Measurements from ENCODE around the gene PTPMT1. TPM values are rescaled to one million over a fixed set of nuclear protein-coding genes. Genes with fewer than 3 reads are reported as not detected.

PTPMT1 gene
- polyA plus RNA-seq, 3 donors = 51.6 to 61.4 (median 55.3) TPM

DNA sequence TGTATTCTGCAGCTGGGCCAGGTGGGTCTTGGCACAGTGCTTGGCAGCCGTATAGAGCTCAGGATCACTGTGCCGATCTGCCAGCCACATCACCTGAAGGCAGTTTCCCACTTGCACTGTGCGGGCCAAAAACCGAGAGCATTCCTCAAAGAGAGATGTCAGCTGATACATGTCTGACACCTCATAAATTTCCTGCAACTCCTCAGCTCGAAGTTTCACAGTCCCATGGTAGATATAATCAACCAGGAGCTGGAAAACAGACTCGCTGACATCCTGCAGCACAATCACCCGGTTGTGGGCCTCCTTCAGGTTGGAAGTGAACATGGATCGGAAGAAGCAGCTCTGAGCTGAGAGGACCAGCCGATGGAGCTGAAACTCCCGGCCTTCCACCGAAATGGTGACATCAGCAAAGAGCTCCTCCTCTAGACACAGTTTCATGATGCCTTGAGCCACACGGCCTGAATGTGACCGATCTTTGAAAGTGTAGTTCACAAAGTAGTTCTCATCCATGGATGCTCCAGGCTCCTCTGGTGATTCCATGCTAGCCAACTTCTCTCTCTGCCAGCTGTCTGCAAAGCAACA is 12.2 kb downstream of the PTPMT1 start:
- DNase-seq (ENCODE audit: low read depth in 3 of 3, low spot score in 2 of 3) = no peak

DNA sequence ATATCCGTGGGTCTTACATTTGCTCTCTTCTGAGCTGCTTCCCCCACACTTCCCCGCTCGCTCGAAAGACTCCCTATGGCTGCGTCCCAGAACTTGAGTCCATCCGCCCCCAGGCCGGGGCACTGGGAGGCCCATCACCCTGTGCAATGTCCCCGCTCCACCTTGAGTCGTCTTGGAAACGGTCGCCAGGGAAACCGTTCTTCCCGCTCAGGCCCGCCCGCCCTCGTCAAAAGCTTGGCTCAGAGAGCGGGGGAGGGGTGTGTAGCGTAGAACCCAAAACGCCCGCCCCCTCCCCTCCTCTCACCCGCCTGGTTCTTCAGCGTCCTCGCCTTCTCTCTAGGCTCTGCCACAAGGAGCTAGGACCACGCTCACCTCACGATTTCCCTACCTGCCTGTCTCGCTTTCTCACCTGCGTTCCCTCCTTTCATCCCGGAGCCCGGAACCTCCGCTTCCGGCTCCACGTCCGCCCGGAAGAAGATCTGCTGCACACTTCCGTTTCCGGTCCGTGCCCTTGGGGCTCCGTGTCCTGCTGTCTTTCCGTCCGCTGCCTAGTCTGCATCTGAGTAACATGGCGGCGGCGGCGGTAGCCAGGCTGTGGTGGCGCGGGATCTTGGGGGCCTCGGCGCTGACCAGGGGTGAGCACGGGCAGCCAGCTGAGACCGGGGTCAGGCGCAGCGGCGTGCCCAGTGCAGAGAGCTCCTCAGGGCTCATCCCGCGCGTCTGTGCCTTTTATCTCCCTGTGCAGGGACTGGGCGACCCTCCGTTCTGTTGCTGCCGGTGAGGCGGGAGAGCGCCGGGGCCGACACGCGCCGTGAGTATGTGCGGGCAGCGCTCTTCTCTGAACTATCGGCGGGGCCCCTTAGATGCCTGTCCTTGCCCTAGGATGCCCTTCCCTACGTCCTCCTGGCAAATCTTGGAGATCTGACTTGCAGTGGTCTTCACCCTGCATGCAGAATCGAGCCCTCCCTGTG is 13.4 kb downstream of the PTPMT1 start, which contains the start of the genes KBTBD4 and NDUFS3:
Gene KBTBD4, minus strand, starts transcription at position 447 of the 971 bp plus-strand sequence. Its CDS starts 19 bp downstream, at position 428.
Gene NDUFS3, plus strand, starts transcription at position 551 of the 971 bp plus-strand sequence. Its CDS starts 18 bp downstream, at position 569.
- DNase-seq (ENCODE audit: low read depth in 3 of 3, low spot score in 2 of 3) = peak; percentile 87 to 92 (median 89)

DNA sequence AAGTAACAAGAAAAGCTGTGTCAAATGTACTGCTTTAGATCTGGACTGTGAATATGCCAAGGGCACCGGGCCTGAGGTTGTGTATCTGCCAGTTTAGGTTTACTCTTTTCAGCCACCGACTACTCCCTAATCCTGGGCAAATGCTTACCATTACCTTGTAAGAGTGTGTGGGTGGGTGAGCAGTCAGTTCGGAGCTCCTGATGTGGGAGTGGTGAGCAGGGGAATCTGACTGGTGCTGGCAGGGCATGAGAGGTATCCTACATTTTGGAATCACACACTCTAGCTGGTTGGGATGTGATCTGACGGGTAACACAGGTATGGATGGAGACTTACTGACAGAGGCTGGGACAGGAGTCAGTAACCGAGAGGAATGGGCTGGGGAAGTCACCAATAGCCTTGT is 18.4 kb downstream of the PTPMT1 start:
- no peak for DNase-seq (ENCODE audit: low read depth in 3 of 3, low spot score in 2 of 3)

DNA sequence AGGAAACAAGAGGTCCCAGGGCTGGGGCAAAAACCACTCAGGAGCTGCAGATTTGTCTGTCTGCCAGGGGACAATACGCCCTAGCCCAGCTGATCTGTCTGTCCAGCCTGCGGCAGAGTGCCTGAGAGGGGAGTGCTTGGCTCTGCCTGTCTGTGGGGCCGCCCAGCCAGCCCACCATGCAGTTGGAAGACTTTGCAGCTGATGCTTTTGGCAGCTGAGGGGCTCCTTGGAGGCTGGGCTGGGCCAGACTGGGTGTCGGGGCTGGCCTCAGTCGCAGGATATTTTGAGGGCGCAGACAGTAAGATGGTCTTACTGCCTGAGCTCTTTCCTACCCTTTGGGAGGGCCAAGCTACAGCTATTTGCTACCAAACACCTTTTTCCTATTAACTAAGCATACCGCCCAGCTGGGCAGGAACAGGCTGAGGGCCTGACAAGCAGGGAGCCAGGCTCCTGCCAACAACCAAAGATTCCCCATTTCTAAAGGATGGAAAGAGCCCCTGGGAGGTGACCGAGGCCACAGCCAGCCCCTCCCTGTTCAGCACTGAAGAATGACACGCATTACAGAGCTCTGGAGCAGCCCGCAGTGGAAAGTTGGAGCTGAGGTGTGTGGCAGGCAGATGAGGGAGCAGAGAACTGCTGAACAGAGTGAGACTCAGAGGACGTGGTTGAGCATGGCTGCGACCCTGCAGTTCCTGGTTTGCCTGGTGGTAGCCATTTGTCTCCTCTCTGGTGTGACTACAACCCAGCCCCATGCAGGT is 20.9 kb downstream of the PTPMT1 start, which contains the start of gene FAM180B:
Gene FAM180B, plus strand, starts transcription at position 581 of the 758 bp plus-strand sequence. Its CDS starts 91 bp downstream, at position 672.
- no peak for DNase-seq (ENCODE audit: low read depth in 3 of 3, low spot score in 2 of 3)

DNA sequence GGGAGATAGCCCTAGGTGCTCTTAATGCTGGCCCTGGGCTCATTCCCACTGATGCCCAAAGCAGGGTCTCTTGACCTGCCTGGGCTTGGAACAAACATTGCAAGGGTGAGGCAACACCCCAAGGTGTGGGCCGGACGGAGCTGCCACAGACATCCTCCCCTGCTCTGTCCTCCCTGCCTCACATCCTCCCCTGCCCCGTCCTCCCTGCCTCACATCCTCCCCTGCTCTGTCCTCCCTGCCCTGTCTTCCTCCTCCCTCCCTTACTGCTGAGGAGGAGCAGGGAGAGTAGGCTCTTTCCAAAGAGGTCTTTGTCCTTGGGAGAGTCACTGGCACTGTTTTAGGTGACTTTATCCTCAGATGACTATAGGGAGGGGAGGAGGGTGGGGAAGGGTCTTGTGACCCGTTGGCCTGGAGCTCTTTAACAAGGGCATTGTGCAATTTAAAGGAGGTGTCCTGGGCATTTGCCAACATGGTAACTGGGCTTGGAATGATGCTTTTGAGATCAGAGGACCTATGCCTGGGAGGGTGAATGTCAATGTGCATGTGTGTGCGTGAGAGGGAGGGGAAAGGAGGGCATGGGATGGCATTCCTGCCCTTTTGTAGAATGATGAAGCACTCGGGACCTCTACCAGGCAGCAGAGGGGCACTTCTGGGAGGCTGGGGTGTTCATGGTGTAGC is 21.8 kb downstream of the PTPMT1 start:
- DNase-seq (ENCODE audit: low read depth in 3 of 3, low spot score in 2 of 3) = no peak

DNA sequence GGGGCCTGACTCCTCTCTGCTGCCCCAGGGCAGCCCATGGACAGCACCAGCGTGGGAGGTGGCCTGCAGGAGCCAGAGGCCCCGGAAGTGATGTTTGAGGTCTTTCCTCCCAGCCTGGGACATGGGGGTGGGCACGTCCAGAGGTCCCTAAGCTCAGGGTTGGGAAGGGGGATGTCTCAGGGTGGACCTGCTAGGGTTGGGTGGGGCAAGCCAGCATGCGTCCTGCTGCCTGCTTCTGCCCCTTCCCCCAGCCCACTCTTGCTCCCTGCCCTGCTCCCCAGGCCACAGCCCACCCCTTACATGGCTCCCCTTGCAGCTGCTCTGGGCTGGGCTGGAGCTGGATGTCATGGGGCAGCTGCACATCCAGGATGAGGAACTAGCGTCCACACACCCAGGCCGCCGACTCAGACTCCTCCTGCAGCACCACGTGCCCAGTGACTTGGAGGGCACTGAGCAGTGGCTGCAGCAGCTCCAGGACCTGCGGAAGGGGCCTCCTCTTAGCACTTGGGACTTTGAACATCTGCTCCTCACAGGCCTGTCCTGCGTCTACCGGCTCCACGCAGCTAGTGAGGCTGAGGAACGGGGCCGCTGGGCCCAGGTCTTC is 22.4 kb downstream of the PTPMT1 start:
- no peak for DNase-seq (ENCODE audit: low read depth in 3 of 3, low spot score in 2 of 3)

DNA sequence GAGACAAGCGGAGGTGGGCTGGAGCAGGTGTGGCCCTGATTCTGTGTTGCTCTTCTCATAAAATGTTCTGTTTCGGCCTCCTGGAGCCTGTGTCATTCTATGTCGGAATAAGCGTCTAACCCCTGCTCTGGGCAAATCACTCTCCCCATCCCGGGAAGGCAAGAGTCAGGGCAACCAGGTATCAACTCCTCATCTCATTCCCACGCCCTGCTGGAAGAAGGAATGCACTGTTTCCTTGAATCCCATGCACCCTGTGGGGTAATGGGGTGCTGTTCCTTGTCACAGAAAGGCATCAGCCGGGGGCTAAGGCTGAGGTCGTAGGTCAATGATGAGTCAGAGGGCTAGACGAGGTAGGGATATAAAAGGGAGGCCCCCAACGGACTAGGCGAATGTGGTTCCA is 23.7 kb downstream of the PTPMT1 start:
- DNase-seq (ENCODE audit: low read depth in 3 of 3, low spot score in 2 of 3) = no peak

DNA sequence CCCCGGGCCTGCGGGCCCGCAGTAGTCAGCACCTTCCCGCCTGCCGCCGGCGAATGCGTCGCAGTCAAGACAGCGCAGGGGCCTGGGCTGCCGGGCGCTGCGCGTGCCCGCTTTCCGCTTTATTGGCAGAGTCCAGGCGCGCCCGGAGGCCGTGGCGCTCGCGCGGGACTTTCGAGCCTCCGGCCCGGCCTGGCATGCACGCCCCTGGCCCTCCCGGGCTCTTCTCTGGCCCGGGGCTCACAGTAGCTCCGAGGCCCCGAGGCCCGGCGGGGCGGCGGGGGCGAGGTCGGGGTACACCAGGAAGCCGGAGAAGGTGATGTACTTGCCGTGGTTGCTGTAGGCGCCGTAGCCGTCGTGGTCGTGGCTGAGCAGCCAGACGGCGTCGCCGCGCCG is 24.2 kb downstream of the PTPMT1 start:
- no peak for DNase-seq (ENCODE audit: low read depth in 3 of 3, low spot score in 2 of 3)

DNA sequence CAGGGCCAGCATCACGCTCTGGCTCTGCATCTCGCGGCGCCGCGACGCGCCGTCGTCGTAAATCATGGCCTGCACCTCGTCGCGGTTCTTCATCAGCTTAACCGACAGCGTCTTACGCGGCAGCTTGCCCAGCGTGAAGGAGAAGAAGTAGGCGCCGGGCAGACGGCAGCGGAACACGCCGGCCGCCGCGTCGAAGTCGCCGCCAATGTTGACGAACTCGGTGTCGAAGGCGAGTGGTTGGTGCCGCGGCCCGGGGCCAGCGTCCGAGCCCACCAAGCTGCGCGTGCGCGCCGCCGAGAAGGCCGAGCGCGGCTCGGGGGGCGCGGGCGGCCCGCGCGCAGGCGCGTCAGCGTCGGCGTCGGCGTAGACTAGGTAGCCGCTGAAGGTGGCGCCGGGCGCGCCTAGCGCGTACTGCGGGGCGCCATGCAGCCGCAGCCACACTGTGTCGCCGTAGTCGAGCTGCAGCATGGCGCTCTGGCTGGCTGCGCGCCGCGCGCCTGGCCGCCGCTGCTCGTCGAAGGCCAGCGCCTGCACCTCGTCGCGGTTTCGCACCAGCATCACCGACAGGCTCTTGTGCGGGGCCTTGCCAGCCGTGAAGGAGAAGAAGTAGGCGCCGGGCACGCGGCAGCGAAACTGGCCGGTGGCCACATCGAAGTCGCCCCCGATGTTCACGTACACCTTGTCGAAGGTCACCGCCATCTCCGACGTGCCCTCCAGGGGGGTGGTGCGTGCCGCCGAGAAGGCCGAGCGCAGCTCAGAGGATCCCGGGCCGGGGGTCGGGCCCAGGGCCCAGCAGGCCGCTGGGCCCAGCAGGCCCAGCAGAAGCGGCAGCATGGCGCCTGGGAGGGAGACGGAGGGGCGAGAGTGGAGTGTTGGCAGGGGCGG is 24.8 kb downstream of the PTPMT1 start:
- no peak for DNase-seq (ENCODE audit: low read depth in 3 of 3, low spot score in 2 of 3)

DNA sequence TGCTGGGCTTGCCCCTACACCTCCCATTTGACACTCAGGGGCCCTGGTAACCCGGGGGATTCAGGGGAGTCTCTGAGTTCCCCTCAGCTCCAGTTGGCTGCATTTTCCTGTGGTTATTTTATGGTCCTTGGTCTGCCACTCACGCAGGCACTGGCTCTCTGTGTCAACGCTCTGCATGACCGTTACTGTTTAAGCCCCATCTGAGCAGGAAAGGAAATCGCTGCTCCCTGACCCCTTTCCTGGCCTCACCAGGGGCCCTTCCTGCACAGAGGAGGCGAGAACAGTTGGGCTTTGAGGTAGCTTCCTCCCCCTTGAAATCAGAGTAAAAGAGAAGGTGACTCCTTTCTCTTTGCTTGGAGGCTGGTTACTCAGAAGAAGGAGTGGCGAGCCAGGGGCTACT is 26.4 kb downstream of the PTPMT1 start:
- DNase-seq (ENCODE audit: low read depth in 3 of 3, low spot score in 2 of 3) = no peak

DNA sequence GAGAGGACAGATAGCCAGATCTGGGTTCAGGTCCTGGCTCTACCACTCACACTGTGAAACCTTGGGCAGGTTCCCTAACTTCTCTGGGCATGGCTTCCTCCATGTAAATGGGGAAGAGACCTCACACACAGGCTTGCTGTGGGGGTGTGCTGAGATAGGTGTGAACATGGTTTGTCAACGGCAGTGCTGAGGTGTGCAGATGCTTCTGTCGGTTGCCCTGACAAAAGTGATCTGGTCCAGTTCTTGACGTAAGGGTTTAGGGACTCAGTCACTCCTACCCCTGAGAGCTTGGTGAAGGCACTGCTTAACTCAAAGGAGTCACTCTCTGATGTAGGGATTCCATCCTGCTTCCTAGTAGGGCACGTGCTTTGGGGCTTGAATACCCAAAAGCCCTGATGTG is 26.9 kb downstream of the PTPMT1 start:
- DNase-seq (ENCODE audit: low read depth in 3 of 3, low spot score in 2 of 3) = no peak

DNA sequence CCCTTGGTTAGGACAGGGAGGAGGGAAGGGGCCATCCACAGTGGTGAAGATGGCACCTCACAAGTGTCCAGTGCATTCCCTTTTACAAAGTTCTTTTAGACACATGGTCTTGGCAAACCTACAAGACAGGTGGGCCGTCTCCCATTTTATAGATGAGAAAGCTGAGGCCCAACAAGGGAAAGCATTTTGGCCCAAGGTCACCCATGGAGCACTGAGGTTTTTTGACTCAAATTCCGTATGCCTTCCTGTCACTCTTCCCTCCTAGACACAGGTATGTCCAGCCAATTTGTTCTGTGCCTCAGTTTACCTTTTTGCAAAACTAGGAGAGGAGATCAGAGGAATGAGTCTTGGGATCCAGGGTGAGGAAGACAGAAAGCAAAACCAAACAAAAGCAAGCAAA is 27.6 kb downstream of the PTPMT1 start:
- DNase-seq (ENCODE audit: low read depth in 3 of 3, low spot score in 2 of 3) = no peak

DNA sequence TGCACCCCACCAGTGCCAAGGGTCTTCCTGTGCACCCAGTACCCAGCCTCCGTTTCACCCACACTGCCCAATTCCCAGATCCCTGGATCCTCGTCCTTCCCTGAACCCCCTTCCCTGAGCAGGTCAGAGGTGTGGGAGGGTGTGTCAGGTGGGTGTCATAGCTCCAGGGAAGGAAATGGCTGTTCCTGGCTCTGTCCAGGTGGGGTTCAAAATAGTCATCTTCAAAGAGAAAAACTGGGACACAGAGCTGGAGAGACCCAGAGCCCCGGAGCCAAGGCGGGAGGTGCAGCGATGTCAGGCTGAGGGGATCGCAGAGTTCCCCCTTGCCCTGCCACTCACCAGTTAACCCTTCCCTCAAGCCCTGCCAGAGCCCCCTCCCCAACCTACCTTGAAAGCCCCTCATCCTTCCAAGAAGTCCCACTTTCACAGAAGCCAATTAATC is 28.1 kb downstream of the PTPMT1 start:
- no peak for DNase-seq (ENCODE audit: low read depth in 3 of 3, low spot score in 2 of 3)

DNA sequence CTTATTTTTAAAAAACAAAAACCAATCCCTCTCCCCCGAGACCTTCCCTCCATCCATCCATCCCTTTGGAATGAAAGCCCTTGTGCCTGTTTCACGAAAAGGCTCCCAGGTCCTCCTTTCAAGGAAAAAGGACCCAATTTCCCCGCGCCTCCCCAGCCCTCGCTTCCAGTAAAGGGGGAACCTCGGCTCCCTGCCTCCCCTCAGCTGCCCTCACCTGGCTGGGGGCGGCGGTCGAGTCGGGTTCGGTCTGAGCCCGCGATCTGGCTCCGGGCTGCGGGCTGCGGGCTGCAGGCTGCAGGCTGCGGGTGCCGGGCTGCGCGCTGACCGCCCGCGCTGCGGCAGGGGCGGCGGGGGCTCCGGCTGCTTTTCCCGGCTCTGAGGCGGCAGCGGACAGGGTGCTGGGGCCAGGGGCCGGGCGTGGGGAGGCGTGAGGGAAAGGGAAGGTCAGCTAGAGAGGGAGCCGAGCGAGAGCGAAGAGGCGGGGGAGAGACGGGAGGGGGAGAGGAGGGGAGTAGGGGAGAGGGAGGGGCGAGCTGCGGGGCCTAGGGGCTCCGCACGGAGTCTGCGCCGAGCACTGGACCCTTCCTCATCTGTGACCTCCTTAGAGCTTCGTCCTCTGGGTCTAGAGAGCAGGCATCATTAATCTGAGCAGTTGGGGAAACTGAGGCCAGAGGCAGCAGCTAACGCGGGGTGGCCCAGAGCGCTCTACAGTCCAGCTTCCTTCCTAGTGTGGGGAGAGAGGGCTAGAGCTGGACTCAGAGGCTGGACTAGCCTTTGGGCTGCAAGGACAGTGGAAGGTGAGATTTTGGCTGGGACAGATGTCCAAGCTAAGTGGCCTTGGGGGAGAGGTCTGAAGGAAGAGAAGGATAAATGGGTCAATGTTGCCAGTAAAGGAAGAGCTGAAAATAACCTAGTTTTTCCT is 28.8 kb downstream of the PTPMT1 start, which contains the start of gene C1QTNF4:
Gene C1QTNF4, minus strand, starts transcription at position 478 of the 922 bp plus-strand sequence. CDS start 3,601 bp downstream, outside the sequence.
- no peak for DNase-seq (ENCODE audit: low read depth in 3 of 3, low spot score in 2 of 3)

DNA sequence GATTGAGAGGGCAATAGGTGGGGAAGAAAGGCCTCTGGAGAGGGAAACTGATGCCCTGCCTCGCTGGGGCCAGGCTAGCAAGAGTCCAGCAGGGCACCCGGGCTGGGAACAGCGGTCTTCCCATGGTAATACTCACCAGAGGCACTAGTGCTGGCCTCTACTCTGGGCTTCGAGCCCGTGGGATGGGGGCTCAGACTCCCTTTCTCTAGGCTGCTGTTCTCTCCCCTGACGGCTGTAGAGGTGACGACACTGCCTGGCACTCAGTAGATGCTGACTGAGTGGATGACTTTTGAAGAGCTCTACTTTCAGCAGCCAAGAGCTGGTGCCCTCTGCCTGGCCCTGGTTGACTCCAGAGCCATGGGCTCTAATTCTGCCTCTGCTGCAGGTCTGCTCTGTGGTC is 29.6 kb downstream of the PTPMT1 start:
- DNase-seq (ENCODE audit: low read depth in 3 of 3, low spot score in 2 of 3) = no peak

DNA sequence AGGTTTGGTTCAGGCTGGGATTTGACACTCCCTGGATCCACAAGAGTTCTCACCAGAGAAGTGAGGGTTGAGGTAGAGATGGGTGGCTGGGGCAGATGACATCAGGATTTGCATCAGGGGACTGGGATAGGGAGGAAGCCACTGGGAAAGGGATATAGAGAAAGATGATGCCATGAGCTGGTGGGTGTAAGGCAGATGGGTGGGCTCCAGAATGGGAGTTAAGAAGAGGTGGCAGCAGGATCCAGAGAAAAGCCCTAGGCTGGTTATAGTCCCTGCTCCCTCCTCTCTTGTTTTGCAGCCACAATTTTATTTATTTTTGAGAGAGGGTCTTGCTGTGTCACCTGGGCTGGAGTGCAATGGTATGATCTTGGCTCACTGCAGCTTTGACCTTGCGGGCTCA is 30.6 kb downstream of the PTPMT1 start:
- DNase-seq (ENCODE audit: low read depth in 3 of 3, low spot score in 2 of 3) = no peak

DNA sequence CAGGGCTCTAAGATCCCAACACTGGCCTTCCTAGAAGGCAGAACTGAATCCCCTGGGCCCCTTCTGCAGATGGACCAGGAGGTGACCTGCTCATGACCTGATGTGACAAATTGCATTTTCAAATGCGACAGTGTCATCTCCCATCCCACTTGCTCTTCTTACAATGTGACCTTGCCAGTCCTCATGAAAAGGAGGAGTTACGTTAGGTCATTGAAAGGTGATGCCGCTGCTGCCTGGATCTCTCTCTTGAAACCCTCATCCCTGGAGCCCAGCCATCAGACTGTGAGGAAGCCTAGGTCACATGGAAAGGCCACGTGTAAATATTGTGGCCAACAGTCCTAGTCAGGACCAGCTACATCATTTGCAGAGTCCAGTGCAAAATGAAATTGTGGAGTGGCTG is 34.5 kb downstream of the PTPMT1 start:
- no peak for DNase-seq (ENCODE audit: low read depth in 3 of 3, low spot score in 2 of 3)

DNA sequence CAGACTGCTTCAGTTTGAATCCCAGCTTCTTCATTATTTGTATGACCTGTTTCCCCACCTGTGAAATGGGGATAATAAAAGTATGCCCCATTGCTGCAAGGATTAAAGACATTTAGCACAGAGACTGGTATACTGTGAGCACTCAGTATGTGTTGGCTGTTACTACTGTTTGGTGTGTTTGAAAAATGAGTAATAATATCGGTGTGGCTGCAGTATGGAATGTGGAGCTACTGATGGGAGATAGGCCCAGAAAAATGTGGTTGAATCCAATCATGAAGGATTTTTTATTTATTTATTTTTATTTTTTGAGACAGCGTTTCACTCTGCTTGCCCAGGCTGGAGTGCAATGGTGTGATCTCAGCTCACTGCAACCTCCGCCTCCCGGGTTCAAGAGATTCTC is 37.9 kb downstream of the PTPMT1 start:
- no peak for DNase-seq (ENCODE audit: low read depth in 3 of 3, low spot score in 2 of 3)

Data from right renal cortex interstitium (tissue), 3 donors.